ENCODE data around the gene COPZ2.
"Not testable (repeated sequence)": the region's sequence is repeated elsewhere in the genome, so short reads cannot be mapped to it uniquely, and the experiment has no call there.

Gene COPZ2

GRCh38 chr17:48037036-48037837 is at the start of gene COPZ2:
Gene COPZ2, minus strand, starts transcription at chr17:48037797. Its CDS starts 20 bp downstream, at chr17:48037777.
- DNase-seq: no peak

GRCh38 chr17:48084932-48085331 is 47.3 kb upstream of the COPZ2 start:
- DNase-seq: no peak

GRCh38 chr17:48081858-48082257 is 44.3 kb upstream of the COPZ2 start:
- no peak for DNase-seq

GRCh38 chr17:48077152-48077551 is 39.6 kb upstream of the COPZ2 start:
- not testable (repeated sequence) for DNase-seq

- peak; percentile 89 for DNase-seq
These were observed 36.9 kb upstream of the COPZ2 start for GRCh38 chr17:48074322-48075081.

GRCh38 chr17:48073566-48074094 is 36.0 kb upstream of the COPZ2 start:
- DNase-seq: not testable (repeated sequence)

- not testable (repeated sequence) for DNase-seq
These were observed 35.2 kb upstream of the COPZ2 start for GRCh38 chr17:48072811-48073210.

GRCh38 chr17:48071654-48072053 is 34.1 kb upstream of the COPZ2 start:
- no peak for DNase-seq

- no peak for DNase-seq
These were observed 32.6 kb upstream of the COPZ2 start for GRCh38 chr17:48070195-48070594.

- no peak for DNase-seq
These were observed 30.9 kb upstream of the COPZ2 start for GRCh38 chr17:48068491-48068961.

- DNase-seq: not testable (repeated sequence)
These were observed 30.2 kb upstream of the COPZ2 start for GRCh38 chr17:48067808-48068207.

- no peak for DNase-seq
These were observed 29.6 kb upstream of the COPZ2 start for GRCh38 chr17:48067245-48067644.

- no peak for DNase-seq
These were observed 29.1 kb upstream of the COPZ2 start for GRCh38 chr17:48066656-48067055.

GRCh38 chr17:48066192-48066591 is 28.6 kb upstream of the COPZ2 start:
- no peak for DNase-seq

GRCh38 chr17:48064638-48065037 is 27.0 kb upstream of the COPZ2 start:
- no peak for DNase-seq

GRCh38 chr17:48062273-48062672 is 24.7 kb upstream of the COPZ2 start:
- DNase-seq: no peak

GRCh38 chr17:48060249-48060648 is 22.7 kb upstream of the COPZ2 start:
- DNase-seq: no peak

- DNase-seq: no peak
These were observed 21.6 kb upstream of the COPZ2 start for GRCh38 chr17:48059125-48059668.

GRCh38 chr17:48058393-48059124 is 21.0 kb upstream of the COPZ2 start:
- DNase-seq: no peak

- DNase-seq: no peak
These were observed 20.0 kb upstream of the COPZ2 start for GRCh38 chr17:48057626-48058025.

- no peak for DNase-seq
These were observed 19.3 kb upstream of the COPZ2 start for GRCh38 chr17:48056879-48057278.

GRCh38 chr17:48056246-48056745 is 18.7 kb upstream of the COPZ2 start:
- DNase-seq: no peak
